H1 (cell line): Measurements from ENCODE around the gene TMEM170A. TPM values are rescaled to one million over a fixed set of nuclear protein-coding genes. Genes with fewer than 3 reads are reported as not detected.

Source experiments
- BRCA1 ChIP-seq: IDR thresholded peaks from 2 replicates; pipeline ENCODE4 v1.6.1; 2012; ENCODE audit warnings: low read depth, low read length, improper control_type of control experiment
- CEBPB ChIP-seq: IDR thresholded peaks from 2 replicates; pipeline ENCODE4 v1.6.1; 2012; ENCODE audit warnings: low read depth, low read length
- CREB1 ChIP-seq: IDR thresholded peaks from 2 replicates; pipeline ENCODE4 v1.6.1; 2012; ENCODE audit warnings: inconsistent platforms
- EP300 ChIP-seq, 2 experiments: IDR thresholded peaks; 1 replicate in 1 of 2; 2 replicates in 1 of 2; pipeline ENCODE4 v1.6.1; 2011 to 2012; ENCODE audit warnings: low read depth in 2 of 2, low read length in 2 of 2, mild to moderate bottlenecking in 2 of 2, borderline replicate concordance in 1 of 2, inconsistent platforms in 1 of 2, moderate library complexity in 1 of 2
- PHF8 ChIP-seq: fragments of 200-600 bp; sonication (generic); conservative IDR thresholded peaks from 2 replicates; pipeline ENCODE4 v1.7.1; 2012; ENCODE audit warnings: low read depth, mild to moderate bottlenecking, inconsistent platforms, low read length, moderate library complexity
- SP4 ChIP-seq: IDR thresholded peaks from 2 replicates; pipeline ENCODE4 v1.6.1; 2012; ENCODE audit warnings: low read length, inconsistent platforms
- SUZ12 ChIP-seq: fragments of 200-600 bp; sonication (generic); IDR thresholded peaks from 2 replicates; pipeline ENCODE4 v1.6.1; 2012; ENCODE audit warnings: mild to moderate bottlenecking, inconsistent platforms, low read length, moderate library complexity, mixed read lengths
- TEAD4 ChIP-seq: IDR thresholded peaks from 2 replicates; pipeline ENCODE4 v1.6.1; 2012; ENCODE audit warnings: low read depth, low read length, inconsistent platforms, mixed read lengths
- polyA plus RNA-seq, 7 experiments: library from polyadenylated mRNA; depleted of rRNA in 3 of 7; stranded (reverse) in 5 of 7; unstranded in 2 of 7; fragments of >200 nt in 5 of 7; fragments of 200-250 nt in 2 of 7; gene quantifications; 1 replicate in 5 of 7; 2 replicates in 1 of 7; 4 replicates in 1 of 7; pipeline versions ENCODE4 v1.2.1 to v1.2.3, GENCODE V29; 2011 to 2013; ENCODE audit warnings: missing spikeins in 2 of 7, mixed read lengths in 2 of 7
- total RNA-seq: library from RNA; stranded (reverse); fragmentation: NEBNext Ultra II Directional; extraction: Animal tissue kit (Norgen Biotek cat#: 25700); gene quantifications from 2 replicates; pipeline ENCODE4 v1.2.1, GENCODE V29; 2021
- TF ChIP-seq, protein P1 (sequence below): fragments of 300-600 bp; sonication (generic); IDR thresholded peaks from 2 replicates; pipeline ENCODE4 v1.7.1; 2012; ENCODE audit warnings: low read length, moderate library complexity, mild to moderate bottlenecking, inconsistent platforms; ENCODE audit not compliant: insufficient replicate concordance
- TF ChIP-seq, protein P2 (sequence below): IDR thresholded peaks from 2 replicates; pipeline ENCODE4 v1.6.1; 2011; ENCODE audit warnings: low read length, improper control_type of control experiment

TMEM170A gene
- total and polyA plus RNA-seq, 2 of the 8 experiments (the other 6 are each of a cell fraction or from before 2014, with no cell fraction given) = 22.9 to 56.6 TPM

DNA sequence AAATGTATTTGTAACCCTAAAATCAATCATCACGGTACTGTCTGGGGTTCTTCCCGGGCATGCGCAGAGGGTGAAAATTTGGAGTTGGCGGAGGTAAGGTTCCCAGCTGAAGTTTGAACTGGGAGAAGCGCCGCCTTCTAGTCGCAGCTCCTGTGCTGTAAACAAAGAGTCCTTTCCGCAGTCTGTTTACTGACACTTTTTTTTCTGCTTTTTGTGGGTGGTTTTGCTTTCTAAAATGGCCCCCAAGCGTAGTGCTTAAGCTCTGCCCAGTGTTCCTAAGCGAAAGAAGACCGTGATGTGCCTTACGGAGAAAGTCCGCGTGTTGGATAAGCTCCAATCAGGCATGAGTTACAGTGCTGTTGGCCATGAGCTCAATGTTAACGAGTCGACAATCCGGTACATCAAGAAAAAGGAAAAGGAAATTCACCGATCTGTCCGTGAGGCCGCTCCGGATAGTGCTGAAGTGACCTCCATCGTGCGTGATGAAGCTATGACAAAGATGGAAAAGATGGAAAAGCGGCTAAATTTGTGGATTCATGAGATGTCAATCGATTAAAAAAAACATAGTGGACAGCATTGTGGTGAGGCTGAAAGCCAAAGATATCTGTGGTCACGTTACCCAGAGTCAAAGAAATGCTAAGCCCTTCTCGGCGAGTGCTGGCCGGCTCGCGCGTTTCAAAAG is 30.6 kb downstream of the TMEM170A start (continued):
- TF ChIP-seq, protein P1, sequence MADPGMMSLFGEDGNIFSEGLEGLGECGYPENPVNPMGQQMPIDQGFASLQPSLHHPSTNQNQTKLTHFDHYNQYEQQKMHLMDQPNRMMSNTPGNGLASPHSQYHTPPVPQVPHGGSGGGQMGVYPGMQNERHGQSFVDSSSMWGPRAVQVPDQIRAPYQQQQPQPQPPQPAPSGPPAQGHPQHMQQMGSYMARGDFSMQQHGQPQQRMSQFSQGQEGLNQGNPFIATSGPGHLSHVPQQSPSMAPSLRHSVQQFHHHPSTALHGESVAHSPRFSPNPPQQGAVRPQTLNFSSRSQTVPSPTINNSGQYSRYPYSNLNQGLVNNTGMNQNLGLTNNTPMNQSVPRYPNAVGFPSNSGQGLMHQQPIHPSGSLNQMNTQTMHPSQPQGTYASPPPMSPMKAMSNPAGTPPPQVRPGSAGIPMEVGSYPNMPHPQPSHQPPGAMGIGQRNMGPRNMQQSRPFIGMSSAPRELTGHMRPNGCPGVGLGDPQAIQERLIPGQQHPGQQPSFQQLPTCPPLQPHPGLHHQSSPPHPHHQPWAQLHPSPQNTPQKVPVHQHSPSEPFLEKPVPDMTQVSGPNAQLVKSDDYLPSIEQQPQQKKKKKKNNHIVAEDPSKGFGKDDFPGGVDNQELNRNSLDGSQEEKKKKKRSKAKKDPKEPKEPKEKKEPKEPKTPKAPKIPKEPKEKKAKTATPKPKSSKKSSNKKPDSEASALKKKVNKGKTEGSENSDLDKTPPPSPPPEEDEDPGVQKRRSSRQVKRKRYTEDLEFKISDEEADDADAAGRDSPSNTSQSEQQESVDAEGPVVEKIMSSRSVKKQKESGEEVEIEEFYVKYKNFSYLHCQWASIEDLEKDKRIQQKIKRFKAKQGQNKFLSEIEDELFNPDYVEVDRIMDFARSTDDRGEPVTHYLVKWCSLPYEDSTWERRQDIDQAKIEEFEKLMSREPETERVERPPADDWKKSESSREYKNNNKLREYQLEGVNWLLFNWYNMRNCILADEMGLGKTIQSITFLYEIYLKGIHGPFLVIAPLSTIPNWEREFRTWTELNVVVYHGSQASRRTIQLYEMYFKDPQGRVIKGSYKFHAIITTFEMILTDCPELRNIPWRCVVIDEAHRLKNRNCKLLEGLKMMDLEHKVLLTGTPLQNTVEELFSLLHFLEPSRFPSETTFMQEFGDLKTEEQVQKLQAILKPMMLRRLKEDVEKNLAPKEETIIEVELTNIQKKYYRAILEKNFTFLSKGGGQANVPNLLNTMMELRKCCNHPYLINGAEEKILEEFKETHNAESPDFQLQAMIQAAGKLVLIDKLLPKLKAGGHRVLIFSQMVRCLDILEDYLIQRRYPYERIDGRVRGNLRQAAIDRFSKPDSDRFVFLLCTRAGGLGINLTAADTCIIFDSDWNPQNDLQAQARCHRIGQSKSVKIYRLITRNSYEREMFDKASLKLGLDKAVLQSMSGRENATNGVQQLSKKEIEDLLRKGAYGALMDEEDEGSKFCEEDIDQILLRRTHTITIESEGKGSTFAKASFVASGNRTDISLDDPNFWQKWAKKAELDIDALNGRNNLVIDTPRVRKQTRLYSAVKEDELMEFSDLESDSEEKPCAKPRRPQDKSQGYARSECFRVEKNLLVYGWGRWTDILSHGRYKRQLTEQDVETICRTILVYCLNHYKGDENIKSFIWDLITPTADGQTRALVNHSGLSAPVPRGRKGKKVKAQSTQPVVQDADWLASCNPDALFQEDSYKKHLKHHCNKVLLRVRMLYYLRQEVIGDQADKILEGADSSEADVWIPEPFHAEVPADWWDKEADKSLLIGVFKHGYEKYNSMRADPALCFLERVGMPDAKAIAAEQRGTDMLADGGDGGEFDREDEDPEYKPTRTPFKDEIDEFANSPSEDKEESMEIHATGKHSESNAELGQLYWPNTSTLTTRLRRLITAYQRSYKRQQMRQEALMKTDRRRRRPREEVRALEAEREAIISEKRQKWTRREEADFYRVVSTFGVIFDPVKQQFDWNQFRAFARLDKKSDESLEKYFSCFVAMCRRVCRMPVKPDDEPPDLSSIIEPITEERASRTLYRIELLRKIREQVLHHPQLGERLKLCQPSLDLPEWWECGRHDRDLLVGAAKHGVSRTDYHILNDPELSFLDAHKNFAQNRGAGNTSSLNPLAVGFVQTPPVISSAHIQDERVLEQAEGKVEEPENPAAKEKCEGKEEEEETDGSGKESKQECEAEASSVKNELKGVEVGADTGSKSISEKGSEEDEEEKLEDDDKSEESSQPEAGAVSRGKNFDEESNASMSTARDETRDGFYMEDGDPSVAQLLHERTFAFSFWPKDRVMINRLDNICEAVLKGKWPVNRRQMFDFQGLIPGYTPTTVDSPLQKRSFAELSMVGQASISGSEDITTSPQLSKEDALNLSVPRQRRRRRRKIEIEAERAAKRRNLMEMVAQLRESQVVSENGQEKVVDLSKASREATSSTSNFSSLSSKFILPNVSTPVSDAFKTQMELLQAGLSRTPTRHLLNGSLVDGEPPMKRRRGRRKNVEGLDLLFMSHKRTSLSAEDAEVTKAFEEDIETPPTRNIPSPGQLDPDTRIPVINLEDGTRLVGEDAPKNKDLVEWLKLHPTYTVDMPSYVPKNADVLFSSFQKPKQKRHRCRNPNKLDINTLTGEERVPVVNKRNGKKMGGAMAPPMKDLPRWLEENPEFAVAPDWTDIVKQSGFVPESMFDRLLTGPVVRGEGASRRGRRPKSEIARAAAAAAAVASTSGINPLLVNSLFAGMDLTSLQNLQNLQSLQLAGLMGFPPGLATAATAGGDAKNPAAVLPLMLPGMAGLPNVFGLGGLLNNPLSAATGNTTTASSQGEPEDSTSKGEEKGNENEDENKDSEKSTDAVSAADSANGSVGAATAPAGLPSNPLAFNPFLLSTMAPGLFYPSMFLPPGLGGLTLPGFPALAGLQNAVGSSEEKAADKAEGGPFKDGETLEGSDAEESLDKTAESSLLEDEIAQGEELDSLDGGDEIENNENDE = no peak
- TF ChIP-seq BRCA1 = no peak
- peak; percentile 69 for TF ChIP-seq PHF8
- no peak for TF ChIP-seq SUZ12
- no peak for TF ChIP-seq TEAD4
- no peak for TF ChIP-seq CREB1
- TF ChIP-seq EP300 (IDR thresholded peaks at IDR 0.05; ENCODE audit: borderline replicate concordance in 1 of 2, low read depth in 2 of 2, low read length in 2 of 2) = no peak
- TF ChIP-seq, protein P2, sequence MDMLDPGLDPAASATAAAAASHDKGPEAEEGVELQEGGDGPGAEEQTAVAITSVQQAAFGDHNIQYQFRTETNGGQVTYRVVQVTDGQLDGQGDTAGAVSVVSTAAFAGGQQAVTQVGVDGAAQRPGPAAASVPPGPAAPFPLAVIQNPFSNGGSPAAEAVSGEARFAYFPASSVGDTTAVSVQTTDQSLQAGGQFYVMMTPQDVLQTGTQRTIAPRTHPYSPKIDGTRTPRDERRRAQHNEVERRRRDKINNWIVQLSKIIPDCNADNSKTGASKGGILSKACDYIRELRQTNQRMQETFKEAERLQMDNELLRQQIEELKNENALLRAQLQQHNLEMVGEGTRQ = peak; percentile 42; the same call in 1 of the 2 replicates
- no peak for TF ChIP-seq CEBPB
- TF ChIP-seq SP4 = no peak; the same call in 1 of the 2 replicates
